Parathyroid adenoma (tissue), 2 donors: ENCODE measurements around the gene SPECC1.

Source experiments
- H2AFZ ChIP-seq: fragments of 300-600 bp; sonication (generic); one replicate; pipeline ENCODE4 v1.7.0; 2017; ENCODE audit warnings: antibody characterized with exemption, mild to moderate bottlenecking
- H3K27ac ChIP-seq: fragments of 300-600 bp; sonication (generic); one replicate; pipeline ENCODE4 v1.7.0; 2017
- H3K27me3 ChIP-seq: fragments of 300-600 bp; sonication (generic); one replicate; pipeline ENCODE4 v1.7.0; 2017; ENCODE audit warnings: low read length; ENCODE audit not compliant: control insufficient read depth, insufficient read depth
- H3K36me3 ChIP-seq: fragments of 300-600 bp; sonication (generic); one replicate; pipeline ENCODE4 v1.7.0; 2017; ENCODE audit warnings: low read length; ENCODE audit not compliant: control insufficient read depth, insufficient read depth
- H3K4me1 ChIP-seq: fragments of 300-600 bp; sonication (generic); one replicate; pipeline ENCODE4 v1.7.0; 2017; ENCODE audit warnings: control low read depth
- H3K4me2 ChIP-seq: fragments of 300-600 bp; sonication (generic); one replicate; pipeline ENCODE4 v1.7.0; 2017; ENCODE audit warnings: low read length
- H3K4me3 ChIP-seq: fragments of 300-600 bp; sonication (generic); one replicate; pipeline ENCODE4 v1.7.0; 2017; ENCODE audit warnings: low read depth, low read length
- H3K79me2 ChIP-seq: fragments of 300-600 bp; sonication (generic); one replicate; pipeline ENCODE4 v1.7.0; 2017; ENCODE audit warnings: control low read depth
- H3K9ac ChIP-seq: fragments of 300-600 bp; sonication (generic); one replicate; pipeline ENCODE4 v1.7.0; 2017; ENCODE audit warnings: mild to moderate bottlenecking
- H3K9me3 ChIP-seq: fragments of 300-600 bp; sonication (generic); one replicate; pipeline ENCODE4 v1.7.0; 2017; ENCODE audit warnings: low read length; ENCODE audit not compliant: control insufficient read depth
- TF ChIP-seq, protein P1 (sequence below): fragments of 300-600 bp; sonication (generic); IDR thresholded peaks from one replicate; pipeline ENCODE4 v1.7.0; 2017; ENCODE audit warnings: antibody characterized with exemption, mild to moderate bottlenecking
- donor health status: primary hyperparathyroidism.

The SPECC1 gene

DNA sequence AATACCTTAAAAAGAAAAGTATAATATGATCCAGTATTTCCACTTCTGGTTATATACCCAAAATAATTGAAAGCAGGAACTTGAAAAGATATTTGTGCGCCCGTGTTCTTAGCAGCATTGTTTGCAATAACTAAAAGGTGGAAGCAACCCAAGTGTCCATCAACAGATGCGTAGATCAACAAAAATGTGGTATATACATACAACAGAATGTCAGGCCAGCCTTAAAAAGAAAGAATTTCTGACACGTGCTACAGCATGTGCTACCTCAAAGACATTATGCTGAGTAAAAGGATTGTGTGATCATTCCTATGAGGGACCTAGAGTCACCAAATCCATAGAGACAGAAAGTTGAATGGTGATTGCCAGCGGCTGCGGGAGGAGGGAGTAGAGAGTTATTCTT is 133.1 kb downstream of the SPECC1 start:
- TF ChIP-seq, protein P1, sequence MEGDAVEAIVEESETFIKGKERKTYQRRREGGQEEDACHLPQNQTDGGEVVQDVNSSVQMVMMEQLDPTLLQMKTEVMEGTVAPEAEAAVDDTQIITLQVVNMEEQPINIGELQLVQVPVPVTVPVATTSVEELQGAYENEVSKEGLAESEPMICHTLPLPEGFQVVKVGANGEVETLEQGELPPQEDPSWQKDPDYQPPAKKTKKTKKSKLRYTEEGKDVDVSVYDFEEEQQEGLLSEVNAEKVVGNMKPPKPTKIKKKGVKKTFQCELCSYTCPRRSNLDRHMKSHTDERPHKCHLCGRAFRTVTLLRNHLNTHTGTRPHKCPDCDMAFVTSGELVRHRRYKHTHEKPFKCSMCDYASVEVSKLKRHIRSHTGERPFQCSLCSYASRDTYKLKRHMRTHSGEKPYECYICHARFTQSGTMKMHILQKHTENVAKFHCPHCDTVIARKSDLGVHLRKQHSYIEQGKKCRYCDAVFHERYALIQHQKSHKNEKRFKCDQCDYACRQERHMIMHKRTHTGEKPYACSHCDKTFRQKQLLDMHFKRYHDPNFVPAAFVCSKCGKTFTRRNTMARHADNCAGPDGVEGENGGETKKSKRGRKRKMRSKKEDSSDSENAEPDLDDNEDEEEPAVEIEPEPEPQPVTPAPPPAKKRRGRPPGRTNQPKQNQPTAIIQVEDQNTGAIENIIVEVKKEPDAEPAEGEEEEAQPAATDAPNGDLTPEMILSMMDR, result no peak
- Histone ChIP-seq H3K27me3 (no peaks in the 10 kb centered on the region), H3K36me3 (no peaks in the 10 kb centered on the region), H3K4me3 (no peak overlapping the region), H2AFZ (no peak overlapping the region), H3K9me3 (no peaks in the 10 kb centered on the region), H3K27ac (no peak overlapping the region), H3K9ac (no peak overlapping the region), H3K79me2 (no peaks in the 10 kb centered on the region), H3K4me1 (no peaks in the 10 kb centered on the region), H3K4me2 (no peak overlapping the region)

DNA sequence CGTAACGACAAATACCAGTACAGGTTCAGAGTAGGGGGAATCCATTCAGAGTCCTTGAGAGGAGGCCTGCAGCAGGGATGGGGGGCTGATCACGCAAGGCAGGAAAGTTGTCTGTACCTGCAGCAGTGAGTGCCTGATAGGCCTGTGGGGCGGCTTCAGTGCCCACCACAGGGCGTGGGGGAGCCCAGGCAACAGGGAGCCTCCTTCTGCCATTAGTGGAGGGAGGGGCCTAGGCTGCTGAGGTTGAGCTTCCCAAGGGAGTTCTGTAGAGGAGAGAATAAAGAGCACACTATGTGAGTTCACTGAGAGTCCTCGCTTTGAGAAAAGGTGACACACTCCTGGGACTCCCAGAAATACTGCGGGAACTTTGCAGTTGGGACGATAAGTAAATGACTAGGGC is 134.6 kb downstream of the SPECC1 start:
- no peaks in the 10 kb centered on the region for H3K79me2 ChIP-seq
- H3K27me3 ChIP-seq, result no peaks in the 10 kb centered on the region
- H3K4me3 ChIP-seq, result no peak overlapping the region
- H3K4me2 ChIP-seq, result no peak overlapping the region
- no peaks in the 10 kb centered on the region for H3K9me3 ChIP-seq
- no peak overlapping the region for H3K27ac ChIP-seq
- no peak overlapping the region for H3K9ac ChIP-seq
- TF ChIP-seq, protein P1, result no peak
- H2AFZ ChIP-seq, result no peak overlapping the region
- no peaks in the 10 kb centered on the region for H3K4me1 ChIP-seq
- no peaks in the 10 kb centered on the region for H3K36me3 ChIP-seq

DNA sequence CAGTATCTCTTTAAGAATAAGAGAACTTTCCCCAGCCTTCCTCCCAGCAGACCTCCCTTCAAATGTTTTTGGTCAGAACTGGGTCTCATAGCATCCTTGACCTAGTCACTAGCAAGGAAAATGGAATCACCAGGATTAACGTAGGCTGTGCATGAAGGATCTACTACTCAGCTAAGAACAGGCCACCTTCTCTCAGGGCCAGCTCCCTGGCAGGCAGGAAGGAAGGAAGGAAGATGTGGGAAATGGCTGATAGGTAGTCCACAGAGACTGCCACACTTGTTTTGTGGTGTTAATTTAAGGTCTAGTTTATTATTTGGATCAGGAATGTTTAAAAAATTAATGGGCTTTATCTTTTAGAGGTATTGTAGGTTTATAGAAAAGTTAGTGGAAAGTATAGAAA is 136.4 kb downstream of the SPECC1 start:
- Histone ChIP-seq H3K27me3 (no peaks in the 10 kb centered on the region), H3K36me3 (no peaks in the 10 kb centered on the region), H3K4me1 (no peaks in the 10 kb centered on the region), H2AFZ (no peak overlapping the region), H3K4me3 (no peak overlapping the region), H3K27ac (no peak overlapping the region), H3K9ac (no peak overlapping the region), H3K9me3 (no peaks in the 10 kb centered on the region), H3K79me2 (no peaks in the 10 kb centered on the region), H3K4me2 (no peak overlapping the region)
- TF ChIP-seq, protein P1, result no peak

DNA sequence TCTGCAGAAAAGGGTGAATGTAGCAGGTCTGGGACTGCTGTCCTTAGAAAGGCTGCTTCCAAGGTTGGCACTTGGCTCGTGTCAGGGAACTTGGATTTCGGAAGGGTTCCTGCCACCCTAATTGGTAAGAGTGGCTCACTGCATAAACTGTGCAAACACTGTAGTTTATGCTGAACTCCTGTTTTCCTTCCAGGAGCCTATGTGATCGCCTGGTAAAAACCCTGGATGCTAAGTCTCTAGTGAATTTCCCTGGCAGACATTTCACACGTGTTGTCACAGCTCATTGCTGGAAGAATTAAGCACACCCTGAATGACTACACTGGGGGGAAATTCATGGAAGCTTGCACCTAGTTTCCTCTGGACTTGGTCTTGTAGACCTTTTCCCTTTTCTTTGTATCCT is 140.1 kb downstream of the SPECC1 start:
- Histone ChIP-seq H3K4me3 (no peak overlapping the region), H3K79me2 (no peaks in the 10 kb centered on the region), H3K27ac (no peak overlapping the region), H3K4me2 (no peak overlapping the region), H2AFZ (no peak overlapping the region), H3K9ac (no peak overlapping the region), H3K9me3 (no peaks in the 10 kb centered on the region), H3K27me3 (no peaks in the 10 kb centered on the region), H3K4me1 (no peaks in the 10 kb centered on the region), H3K36me3 (no peaks in the 10 kb centered on the region)
- TF ChIP-seq, protein P1, result no peak

DNA sequence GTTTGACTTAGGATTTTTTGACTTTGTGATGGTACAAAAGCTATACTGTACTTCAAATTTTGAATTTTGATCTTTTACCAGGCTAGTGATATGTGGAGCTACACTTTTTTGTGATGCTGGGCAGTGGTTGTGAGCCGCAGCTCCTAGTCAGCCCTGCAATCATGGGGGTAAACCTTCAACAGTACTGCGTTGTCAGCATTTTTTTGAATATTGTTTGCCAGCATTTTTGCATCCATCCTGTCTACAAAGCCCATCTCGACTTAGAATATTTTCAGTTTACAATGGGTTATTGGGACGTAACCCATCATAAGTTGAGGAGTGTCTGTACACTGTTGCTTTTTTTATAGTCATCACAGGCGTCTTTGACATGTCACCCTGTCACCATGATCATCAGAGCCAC is 142.0 kb downstream of the SPECC1 start:
- TF ChIP-seq, protein P1, result no peak
- Histone ChIP-seq H2AFZ (no peak overlapping the region), H3K36me3 (no peaks in the 10 kb centered on the region), H3K9ac (no peak overlapping the region), H3K27me3 (no peaks in the 10 kb centered on the region), H3K79me2 (no peaks in the 10 kb centered on the region), H3K4me2 (no peak overlapping the region), H3K9me3 (no peaks in the 10 kb centered on the region), H3K4me3 (no peak overlapping the region), H3K27ac (no peak overlapping the region), H3K4me1 (no peaks in the 10 kb centered on the region)
